ENCODE results near the gene NBEAL1. TPM values are rescaled to one million over a fixed set of nuclear protein-coding genes. Genes with fewer than 3 reads are reported as not detected.

Gene NBEAL1
- total and polyA plus RNA-seq, 2 of the 8 experiments (the other 6 are each of a cell fraction or from before 2014, with no cell fraction given) = 2.3 to 10.7 TPM

DNA sequence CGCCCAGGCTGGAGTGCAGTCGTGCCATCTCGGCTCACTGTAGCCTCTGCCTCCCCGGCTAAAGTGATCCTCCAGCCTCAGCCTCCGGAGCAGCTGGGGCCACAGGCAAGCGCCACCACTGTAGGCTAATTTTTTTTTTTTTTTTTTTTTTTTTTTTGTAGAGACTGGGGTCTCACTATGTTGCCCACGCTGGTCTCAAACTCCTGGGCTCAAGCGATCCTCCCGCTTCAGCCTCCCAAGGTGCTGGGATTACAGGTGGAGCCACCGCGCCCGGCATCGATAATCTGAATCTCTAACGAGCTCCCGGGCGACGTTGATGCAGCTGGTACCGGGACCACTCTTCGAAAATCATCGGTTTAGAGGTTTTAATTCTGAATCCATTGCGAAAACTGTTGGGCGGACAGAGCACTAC is 223.6 kb downstream of the NBEAL1 start:
- peak overlapping the region; percentile 99 for H2AFZ ChIP-seq (ENCODE audit: low read length)

More for the DNA sequence above, 223.6 kb downstream of the NBEAL1 start:
- Histone ChIP-seq H3K9ac (replicated peaks in 1 of 4; ENCODE audit: extremely low read depth in 1 of 4, low read depth in 3 of 4, low read length in 3 of 4) (peak overlapping the region in 3 of 4 experiments; percentile 70 to 91 (median 89); a peak in 6 of 7 replicates), H4K20me1 (replicated peaks in 1 of 2; ENCODE audit: control insufficient read depth in 1 of 2, insufficient read depth in 2 of 2, low read length in 2 of 2) (no peaks in the 10 kb centered on the region), H3K4ac (replicated peaks; ENCODE audit: insufficient read length, low read depth, low read length) (peak overlapping the region; percentile 78), H2BK5ac (ENCODE audit: low read depth, low read length) (peak overlapping the region; percentile 49; the same call in 1 of the 2 replicates), H3K4me1 (replicated peaks in 1 of 4; ENCODE audit: control insufficient read depth in 3 of 4, insufficient read depth in 4 of 4, low read length in 3 of 4) (no peaks in the 10 kb centered on the region), H3K36me3 (ENCODE audit: control insufficient read depth in 2 of 4, insufficient read depth in 4 of 4, low read length in 3 of 4) (no peaks in the 10 kb centered on the region), H3K14ac (ENCODE audit: insufficient read length) (no peak overlapping the region), H3K79me2 (ENCODE audit: control insufficient read depth in 1 of 2, insufficient read depth in 2 of 2, low read length in 2 of 2) (peaks cover 0 to 21% of the 10 kb centered on the region in 2 experiments; a peak in 3 of 4 replicates), H4K91ac (replicated peaks; ENCODE audit: insufficient read length, low read length) (peak overlapping the region; percentile 54), H3K79me1 (ENCODE audit: low read depth, low read length) (peaks cover 3% of the 10 kb centered on the region; the same call in 1 of the 2 replicates), H3K23me2 (ENCODE audit: low read depth, low read length) (no peaks in the 10 kb centered on the region; the same call in 1 of the 2 replicates), H2AK5ac (ENCODE audit: low read depth, low read length) (no peak overlapping the region), H4K5ac (ENCODE audit: insufficient read length, low read depth, low read length) (peak overlapping the region; percentile 88), H3K27ac (ENCODE audit: low read depth, low read length) (peak overlapping the region; percentile 66), H3K56ac (replicated peaks; ENCODE audit: insufficient read length, low read depth, low read length) (no peak overlapping the region), H2BK15ac (ENCODE audit: low read length) (no peak overlapping the region), H3K4me3 (ENCODE audit: extremely low read depth in 1 of 4, insufficient read depth in 2 of 4, low read depth in 3 of 4, low read length in 4 of 4) (peak overlapping the region; percentile 75 to 89 (median 82)), H3K23ac (ENCODE audit: insufficient read length) (no peak overlapping the region), H3K9me3 (ENCODE audit: insufficient read depth in 2 of 2, low read depth in 1 of 2, low read length in 1 of 2) (no peaks in the 10 kb centered on the region), H3K18ac (ENCODE audit: extremely low read depth, low read length) (peak overlapping the region; percentile 71), H2BK12ac (ENCODE audit: low read depth, low read length) (no peak overlapping the region), H2BK120ac (replicated peaks; ENCODE audit: low read depth, low read length) (no peak overlapping the region), H3K4me2 (ENCODE audit: insufficient read depth in 1 of 2, low read depth in 2 of 2, low read length in 2 of 2) (peak overlapping the region; percentile 77 to 79), H3K27me3 (replicated peaks in 1 of 4; ENCODE audit: control insufficient read depth in 3 of 4, extremely low read depth in 1 of 4, insufficient read depth in 3 of 4, low read length in 3 of 4) (no peaks in the 10 kb centered on the region), H4K8ac (ENCODE audit: extremely low read depth, insufficient read depth, low read length) (peak overlapping the region; percentile 75; the same call in 1 of the 2 replicates), H2BK20ac (ENCODE audit: low read length) (no peak overlapping the region)
- ChIA-PET CTCF (ENCODE audit: partially characterized antibody) (interaction anchor here (0.6 to 1.8 kb wide), 7 partner anchors 9 to 526 kb away, joined by 3 to 4 read pairs (median 3); no protein-coding TSS in a partner anchor), POLR2A (ENCODE audit: partially characterized antibody) (interaction anchor here (0.8 to 3.3 kb wide), 10 partner anchors 9 to 602 kb away, joined by 3 to 14 read pairs (median 4); partner anchors contain the start of genes ABI2, CARF and WDR12)
- DNase-seq (ENCODE audit: low read depth in 1 of 2, low spot score in 2 of 2) = no peak
- FAIRE-seq = no peak
- TF ChIP-seq SIN3A (conservative IDR thresholded peaks at IDR 0.05 in 1 of 2, IDR thresholded peaks at IDR 0.05 in 1 of 2; ENCODE audit: low read depth in 1 of 2, low read length in 2 of 2) = no peak
- TF ChIP-seq KDM1A (IDR thresholded peaks at IDR 0.05; ENCODE audit: borderline replicate concordance, low read length) = peak; percentile 20; the same call in 1 of the 2 replicates
- 37% methylated on average over 18 of the region's 22 CpGs; no CpG with 5 or more reads in 1 of the 2 experiments for WGBS, 2 experiments (ENCODE audit: extremely low coverage in 1 of 2, insufficient coverage in 1 of 2, insufficient read length in 1 of 2, insufficient replicate concordance in 2 of 2, low coverage in 1 of 2, low lambda C conversion rate in 2 of 2, missing lambda C conversion rate in 1 of 2)
